Activated naive CD4-positive, alpha-beta T cell treated with anti-CD3 and anti-CD28 coated beads, Interleukin-2, amount 50 U/mL, for 72 hours (primary cell): ENCODE measurements around the gene DCPS. TPM values are rescaled to one million over a fixed set of nuclear protein-coding genes. Genes with fewer than 3 reads are reported as not detected.
"Not testable (repeated sequence)": the region's sequence is repeated elsewhere in the genome, so short reads cannot be mapped to it uniquely, and the experiment has no call there.

Source experiments
- ATAC-seq, 2 donors: fragments of 150-1000 bp; cut with Tn5 transposase; 2 replicates each; pipeline ENCODE4 v1.10.0; 2021; ENCODE audit warnings: mild to moderate bottlenecking in 2 of 2, moderate library complexity in 2 of 2
- DNase-seq, 2 donors: peaks; one replicate each; pipeline ENCODE4 v3.0.0; 2021 to 2022; ENCODE audit warnings: low spot score in 2 of 2
- H3K27ac Mint-ChIP-seq, 2 donors: one replicate each; pipeline ENCODE4 v1.8.0; 2022; ENCODE audit warnings: mild to moderate bottlenecking in 2 of 2, mixed read lengths in 2 of 2
- H3K36me3 Mint-ChIP-seq, 2 donors: one replicate each; pipeline ENCODE4 v1.8.0; 2022; ENCODE audit warnings: mixed read lengths in 2 of 2
- H3K9me3 Mint-ChIP-seq, 2 donors: one replicate each; pipeline ENCODE4 v1.8.0; 2022; ENCODE audit warnings: mixed read lengths in 2 of 2
- total RNA-seq, 2 donors: library from RNA; stranded (reverse); gene quantifications; one replicate each; pipeline ENCODE4 v1.2.3, GENCODE V29; 2022

The DCPS gene, protein sequence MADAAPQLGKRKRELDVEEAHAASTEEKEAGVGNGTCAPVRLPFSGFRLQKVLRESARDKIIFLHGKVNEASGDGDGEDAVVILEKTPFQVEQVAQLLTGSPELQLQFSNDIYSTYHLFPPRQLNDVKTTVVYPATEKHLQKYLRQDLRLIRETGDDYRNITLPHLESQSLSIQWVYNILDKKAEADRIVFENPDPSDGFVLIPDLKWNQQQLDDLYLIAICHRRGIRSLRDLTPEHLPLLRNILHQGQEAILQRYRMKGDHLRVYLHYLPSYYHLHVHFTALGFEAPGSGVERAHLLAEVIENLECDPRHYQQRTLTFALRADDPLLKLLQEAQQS
- total RNA-seq: 10 to 100 TPM; 28.1 to 40.2 TPM

DNA sequence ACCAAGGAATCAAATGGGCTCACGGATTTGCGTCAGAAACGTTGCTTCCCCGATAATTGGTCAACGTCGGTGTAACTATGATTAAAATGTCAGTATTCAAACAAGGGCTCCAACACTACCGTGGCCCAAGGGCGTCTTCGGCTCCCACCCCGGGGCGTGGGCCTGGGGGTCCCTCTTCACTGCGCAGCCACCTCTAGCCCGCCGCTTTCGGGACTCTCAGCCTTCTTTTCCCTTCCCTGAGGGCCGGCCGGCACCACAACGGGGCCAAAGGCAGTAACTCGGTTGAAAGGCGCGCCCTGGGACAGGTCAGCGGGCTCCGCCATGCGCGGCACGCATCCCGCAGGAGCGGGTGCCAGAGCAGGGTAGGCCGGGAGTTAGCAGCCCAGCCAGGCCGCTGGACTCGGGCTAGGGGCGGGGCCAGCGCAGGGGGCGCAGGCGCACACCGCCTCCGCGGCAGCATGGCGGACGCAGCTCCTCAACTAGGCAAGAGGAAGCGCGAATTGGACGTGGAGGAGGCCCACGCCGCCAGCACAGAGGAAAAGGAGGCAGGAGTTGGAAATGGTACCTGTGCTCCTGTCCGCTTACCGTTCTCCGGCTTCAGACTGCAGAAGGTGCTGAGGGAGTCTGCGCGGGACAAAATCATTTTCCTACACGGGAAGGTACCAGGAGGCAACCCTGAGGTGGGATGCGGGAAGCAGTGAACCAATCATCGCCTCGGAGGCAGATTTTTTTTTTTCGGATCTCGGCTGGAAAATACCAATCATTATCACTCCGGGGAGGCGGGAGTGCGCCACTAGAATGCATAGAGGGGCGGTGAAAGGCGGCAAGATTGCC is at the start of gene DCPS:
DCPS (plus strand) TSS at position 438 of the 834 bp plus-strand sequence; CDS start at position 459, 21 bp downstream.
- peak within 1 kb of the TSS; percentile 90 to 99 for H3K27ac Mint-ChIP-seq
- peak; percentile 88 to 94 for DNase-seq
- peak; percentile 93 to 94 for ATAC-seq
- no peaks in the 10 kb centered on the region for H3K9me3 Mint-ChIP-seq
- H3K36me3 Mint-ChIP-seq: peaks cover 25 to 33% of the 10 kb centered on the region in 2 donors

DNA sequence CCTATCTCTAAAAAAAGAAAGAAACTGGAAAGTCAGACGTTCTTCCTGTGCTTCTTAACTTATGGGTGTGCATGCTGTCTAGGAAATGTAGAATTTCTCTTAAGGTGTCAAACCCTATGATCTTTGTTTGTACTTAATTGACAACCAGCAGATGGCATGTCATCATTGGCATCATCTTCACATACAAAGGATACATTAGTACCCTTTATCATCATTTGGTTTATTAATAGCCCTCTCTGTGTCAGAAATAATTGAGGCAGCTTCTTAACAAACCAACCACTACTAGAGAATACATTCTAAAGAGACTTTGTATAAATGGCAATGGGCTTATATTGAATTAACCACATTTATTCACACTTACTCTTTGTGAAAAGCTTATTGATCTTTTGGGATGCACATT is 49.0 kb upstream of the DCPS start:
- Mint-ChIP-seq H3K27ac (no peak overlapping the region), H3K36me3 (no peaks in the 10 kb centered on the region), H3K9me3 (no peaks in the 10 kb centered on the region)
- ATAC-seq (no peak), DNase-seq (no peak)

GRCh38 chr11:126255507-126255906 is 48.4 kb upstream of the DCPS start:
- not testable (repeated sequence) for H3K9me3 Mint-ChIP-seq, DNase-seq, H3K27ac Mint-ChIP-seq, ATAC-seq, H3K36me3 Mint-ChIP-seq

DNA sequence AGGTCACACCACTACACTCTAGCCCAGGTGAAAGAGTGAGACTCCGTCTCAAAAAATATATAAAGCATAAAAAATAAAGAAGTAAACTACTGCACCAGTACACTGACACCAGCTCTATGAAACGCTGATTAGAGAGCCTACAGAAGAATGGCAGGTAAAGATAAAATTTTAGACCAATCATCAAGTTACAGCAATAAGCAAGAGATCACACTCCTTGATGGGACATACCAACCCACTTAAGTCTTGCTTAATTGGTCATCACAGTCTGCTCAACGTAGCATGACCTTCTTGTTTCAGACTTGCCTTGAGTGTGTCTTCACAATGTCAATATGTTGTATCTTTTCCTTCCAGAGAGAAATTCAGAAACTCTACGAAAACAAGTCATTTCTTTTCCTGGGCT is 47.6 kb upstream of the DCPS start:
- no peak for ATAC-seq

DNA sequence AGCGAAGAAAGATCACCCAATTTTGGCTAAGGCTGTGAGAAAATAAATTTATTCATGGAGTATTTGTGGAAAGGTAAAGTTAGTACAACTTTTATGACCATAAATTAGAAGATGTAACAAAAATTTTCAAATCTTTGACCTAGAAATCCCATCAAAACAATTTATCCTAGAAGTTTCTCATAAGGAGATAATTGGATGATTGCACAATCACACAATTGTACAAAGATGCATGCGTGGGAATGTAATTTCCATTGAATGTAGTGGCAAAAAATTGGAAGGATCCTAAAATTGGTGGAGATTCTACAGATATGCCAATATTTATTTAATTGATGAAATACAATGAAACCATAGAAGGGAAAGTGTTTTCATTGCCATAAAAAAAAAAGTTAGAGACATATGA is 46.7 kb upstream of the DCPS start:
- H3K27ac Mint-ChIP-seq: no peak overlapping the region
- ATAC-seq (no peak), DNase-seq (no peak)
- H3K36me3 Mint-ChIP-seq: no peaks in the 10 kb centered on the region
- H3K9me3 Mint-ChIP-seq: no peaks in the 10 kb centered on the region

More for the DNA sequence above, 47.6 kb upstream of the DCPS start:
- no peak for DNase-seq
- no peaks in the 10 kb centered on the region for H3K9me3 Mint-ChIP-seq
- no peak overlapping the region for H3K27ac Mint-ChIP-seq
- H3K36me3 Mint-ChIP-seq: no peaks in the 10 kb centered on the region

- no peaks in the 10 kb centered on the region for H3K9me3 Mint-ChIP-seq
- H3K27ac Mint-ChIP-seq: no peak overlapping the region
- no peaks in the 10 kb centered on the region for H3K36me3 Mint-ChIP-seq
- no peak for ATAC-seq
- DNase-seq: no peak
These were observed 46.1 kb upstream of the DCPS start for GRCh38 chr11:126257764-126258163.

DNA sequence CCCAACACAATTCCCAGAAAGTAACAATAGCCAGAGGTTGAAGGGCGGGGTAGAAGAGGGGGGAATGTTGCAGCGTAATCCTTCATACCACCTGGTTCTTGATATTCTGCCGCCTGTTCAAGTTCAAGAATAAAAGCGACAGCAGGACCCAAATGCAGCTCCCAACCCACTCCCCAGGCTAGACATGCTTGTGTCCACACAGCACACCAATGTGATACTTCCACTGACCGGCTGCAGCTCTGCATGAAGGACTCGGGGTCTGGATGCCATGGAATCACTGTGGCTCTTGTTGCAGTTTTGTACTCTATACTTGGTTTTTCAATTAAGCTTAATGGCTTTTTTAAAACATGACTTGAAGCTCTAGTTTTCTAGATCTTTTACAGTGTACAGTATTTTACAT is 41.6 kb upstream of the DCPS start:
- Mint-ChIP-seq H3K27ac (peak overlapping the region; percentile 34 to 56), H3K9me3 (no peaks in the 10 kb centered on the region), H3K36me3 (peaks cover 23 to 30% of the 10 kb centered on the region in 2 donors)
- no peak for DNase-seq
- no peak for ATAC-seq

- DNase-seq (no peak), ATAC-seq (no peak)
- H3K9me3 Mint-ChIP-seq: no peaks in the 10 kb centered on the region
- H3K27ac Mint-ChIP-seq: peak overlapping the region in 1 of 2 donors; percentile 28
- H3K36me3 Mint-ChIP-seq: peaks cover 35 to 40% of the 10 kb centered on the region in 2 donors
These were observed 40.4 kb upstream of the DCPS start for GRCh38 chr11:126263489-126263888.

DNA sequence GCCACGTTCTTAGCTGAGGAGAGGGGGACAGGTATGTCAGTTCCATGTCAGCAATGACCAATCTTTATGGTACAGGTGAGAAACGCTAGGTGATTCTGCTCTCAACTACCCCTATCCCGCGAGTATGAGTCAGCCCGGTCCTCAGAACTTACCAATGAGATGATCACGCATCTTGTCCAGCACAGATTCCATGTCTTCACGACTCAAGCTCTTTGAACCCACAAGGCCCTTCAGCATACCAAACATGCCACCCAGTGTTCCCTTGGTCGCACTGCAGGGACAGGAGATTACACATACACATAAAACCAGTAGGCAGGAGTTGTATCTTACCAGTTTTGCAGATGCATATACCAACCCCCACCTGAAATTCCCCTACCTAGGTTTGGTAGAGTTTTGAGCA is 38.0 kb upstream of the DCPS start:
- no peak for ATAC-seq
- Mint-ChIP-seq H3K9me3 (no peaks in the 10 kb centered on the region), H3K27ac (peak overlapping the region; percentile 94 to 99), H3K36me3 (peaks cover 45 to 52% of the 10 kb centered on the region in 2 donors)
- no peak for DNase-seq

DNA sequence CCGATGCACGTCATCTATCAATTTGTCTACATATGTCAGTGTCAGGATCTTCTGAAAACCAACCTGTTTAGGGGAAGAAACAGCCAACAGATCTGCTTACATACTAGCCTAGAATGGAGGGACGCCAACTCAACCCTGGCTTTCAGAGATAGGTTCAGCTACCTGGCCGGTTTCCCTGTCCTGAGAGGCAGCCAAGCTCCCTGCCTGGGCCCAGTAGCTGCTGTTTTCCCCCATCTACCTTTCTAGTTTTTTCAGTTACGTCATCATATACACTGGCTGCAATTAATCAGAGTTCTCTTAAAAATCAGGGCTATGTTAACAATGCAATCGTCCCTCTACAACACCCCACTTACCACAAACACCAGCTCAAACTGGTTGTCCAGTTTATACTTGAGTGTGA is 36.2 kb upstream of the DCPS start:
- DNase-seq: no peak
- Mint-ChIP-seq H3K9me3 (no peaks in the 10 kb centered on the region), H3K27ac (peak overlapping the region; percentile 98 to 99), H3K36me3 (peaks cover 47 to 52% of the 10 kb centered on the region in 2 donors)
- ATAC-seq: no peak

GRCh38 chr11:126268361-126268707 is 35.5 kb upstream of the DCPS start:
- peak in 1 of 2 donors; percentile 2 for ATAC-seq
- H3K36me3 Mint-ChIP-seq: peaks cover 49 to 52% of the 10 kb centered on the region in 2 donors
- no peak for DNase-seq
- H3K9me3 Mint-ChIP-seq: no peaks in the 10 kb centered on the region
- H3K27ac Mint-ChIP-seq: peak overlapping the region; percentile 98 to 99

- peak; percentile 99 to 100 for ATAC-seq
- H3K27ac Mint-ChIP-seq: peak within 1 kb of the TSS; percentile 98 to 99
- H3K36me3 Mint-ChIP-seq: peaks cover 45 to 58% of the 10 kb centered on the region in 2 donors
- no peaks in the 10 kb centered on the region for H3K9me3 Mint-ChIP-seq
- DNase-seq: peak; percentile 99
These were observed 34.9 kb upstream of the DCPS start, which contains the start of the genes FOXRED1 and SRPRA for GRCh38 chr11:126268708-126269579. Gene FOXRED1 (plus strand): TSS chr11:126269154. CDS start chr11:126269207, 53 bp downstream. Gene SRPRA (minus strand): TSS chr11:126268895. CDS start chr11:126268804, 91 bp downstream.

- no peak for DNase-seq
- Mint-ChIP-seq H3K9me3 (no peaks in the 10 kb centered on the region), H3K27ac (no peak overlapping the region), H3K36me3 (peaks cover 26 to 41% of the 10 kb centered on the region in 2 donors)
- ATAC-seq: no peak
These were observed 26.5 kb upstream of the DCPS start for GRCh38 chr11:126277322-126277721.

DNA sequence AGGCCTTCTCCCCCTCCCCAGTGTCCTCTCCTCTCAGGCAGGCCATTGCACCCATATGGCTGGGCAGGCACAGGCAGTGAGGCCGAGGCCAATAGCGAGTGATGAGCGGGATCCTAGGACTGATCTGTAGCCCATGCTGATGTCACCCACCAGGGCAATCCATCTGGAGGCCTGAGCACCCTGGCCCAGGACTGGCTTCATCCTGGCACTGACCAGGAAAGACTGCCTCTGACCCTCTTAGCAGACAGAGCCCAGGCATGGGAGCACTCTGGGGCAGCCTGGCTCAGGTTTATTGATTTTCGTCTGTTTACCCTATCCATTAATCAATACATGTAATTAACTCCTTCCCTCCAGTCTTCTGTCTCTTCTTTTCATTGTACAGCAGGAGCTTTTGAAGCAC is 26.1 kb upstream of the DCPS start:
- peaks cover 26 to 42% of the 10 kb centered on the region in 2 donors for H3K36me3 Mint-ChIP-seq
- DNase-seq: no peak
- no peaks in the 10 kb centered on the region for H3K9me3 Mint-ChIP-seq
- no peak for ATAC-seq
- H3K27ac Mint-ChIP-seq: no peak overlapping the region

DNA sequence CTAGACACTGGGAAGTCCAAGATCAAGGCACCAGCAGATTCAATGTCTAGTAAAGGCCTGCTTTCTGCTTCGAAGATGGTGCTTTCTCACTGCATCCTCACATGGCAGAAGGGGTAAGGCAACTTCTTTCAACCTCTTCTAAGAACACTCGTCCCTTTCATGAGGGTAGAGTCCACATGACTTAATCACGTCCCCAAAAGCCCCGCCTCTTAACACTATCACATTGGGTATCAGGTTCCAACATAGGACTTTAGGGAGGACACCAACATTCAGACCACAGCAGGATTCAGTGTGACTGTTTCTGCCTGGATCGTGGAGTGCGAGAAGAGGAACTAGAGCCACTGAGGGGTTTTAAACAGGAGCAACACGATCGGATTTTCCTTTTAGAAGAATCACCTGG is 24.7 kb upstream of the DCPS start:
- DNase-seq: no peak
- H3K36me3 Mint-ChIP-seq: peaks cover 27 to 29% of the 10 kb centered on the region in 2 donors
- no peaks in the 10 kb centered on the region for H3K9me3 Mint-ChIP-seq
- no peak for ATAC-seq
- H3K27ac Mint-ChIP-seq: no peak overlapping the region

- no peak for DNase-seq
- no peaks in the 10 kb centered on the region for H3K9me3 Mint-ChIP-seq
- H3K27ac Mint-ChIP-seq: peak overlapping the region; percentile 1 to 31
- H3K36me3 Mint-ChIP-seq: peaks cover 21 to 23% of the 10 kb centered on the region in 2 donors
- ATAC-seq: no peak
These were observed 23.3 kb upstream of the DCPS start for GRCh38 chr11:126280595-126280994.
